ENCODE measurements around the gene VSTM4.

VSTM4 gene

DNA sequence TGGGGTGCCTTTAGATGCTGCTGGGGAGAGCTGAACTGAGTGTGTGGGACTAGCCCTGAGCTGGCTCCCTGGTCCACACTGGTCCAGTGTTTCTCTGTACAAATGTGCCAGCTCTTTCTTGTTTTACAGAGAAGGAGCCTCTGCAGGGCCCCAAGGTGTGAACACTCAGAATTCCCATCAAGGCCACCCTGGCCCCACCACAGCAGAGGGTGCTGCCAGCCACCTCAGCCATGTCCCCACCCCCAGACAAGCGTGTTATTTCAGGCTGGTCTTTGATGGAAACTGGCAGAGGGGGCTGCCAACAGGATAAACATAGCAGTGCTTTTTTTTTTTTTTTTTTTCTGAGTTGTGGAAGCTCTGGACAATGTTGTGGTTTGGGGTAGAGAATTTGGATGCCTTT lies 107.2 kb downstream of the VSTM4 start:
- in situ Hi-C loops (cut with MboI; ENCODE audit: low pct_unique_long_range_greater_than_20kb, low sequenced_read_pairs, unreplicated experiment): no loop called here

DNA sequence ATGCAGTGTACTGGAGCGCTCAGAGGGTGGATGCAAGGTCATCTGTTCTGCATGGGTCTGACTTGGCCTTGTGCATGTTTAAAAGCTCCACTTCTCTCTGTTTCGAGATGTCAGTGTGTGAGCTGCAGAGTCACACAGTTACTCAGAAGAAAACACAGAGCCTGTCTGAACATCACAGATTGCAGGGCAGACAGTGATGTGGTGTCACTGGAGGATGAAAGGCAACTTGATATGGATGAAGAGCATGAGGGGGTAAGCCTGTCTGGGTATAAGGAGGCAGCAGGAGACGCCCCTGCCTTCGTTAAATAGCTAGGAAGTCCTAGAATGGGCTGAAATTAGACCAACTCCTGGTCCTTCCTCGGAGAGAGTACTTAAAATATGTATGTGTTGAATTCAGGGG lies 108.2 kb downstream of the VSTM4 start:
- no peak for DNase-seq (ENCODE audit: low spot score)
- TF ChIP-seq, protein P1, sequence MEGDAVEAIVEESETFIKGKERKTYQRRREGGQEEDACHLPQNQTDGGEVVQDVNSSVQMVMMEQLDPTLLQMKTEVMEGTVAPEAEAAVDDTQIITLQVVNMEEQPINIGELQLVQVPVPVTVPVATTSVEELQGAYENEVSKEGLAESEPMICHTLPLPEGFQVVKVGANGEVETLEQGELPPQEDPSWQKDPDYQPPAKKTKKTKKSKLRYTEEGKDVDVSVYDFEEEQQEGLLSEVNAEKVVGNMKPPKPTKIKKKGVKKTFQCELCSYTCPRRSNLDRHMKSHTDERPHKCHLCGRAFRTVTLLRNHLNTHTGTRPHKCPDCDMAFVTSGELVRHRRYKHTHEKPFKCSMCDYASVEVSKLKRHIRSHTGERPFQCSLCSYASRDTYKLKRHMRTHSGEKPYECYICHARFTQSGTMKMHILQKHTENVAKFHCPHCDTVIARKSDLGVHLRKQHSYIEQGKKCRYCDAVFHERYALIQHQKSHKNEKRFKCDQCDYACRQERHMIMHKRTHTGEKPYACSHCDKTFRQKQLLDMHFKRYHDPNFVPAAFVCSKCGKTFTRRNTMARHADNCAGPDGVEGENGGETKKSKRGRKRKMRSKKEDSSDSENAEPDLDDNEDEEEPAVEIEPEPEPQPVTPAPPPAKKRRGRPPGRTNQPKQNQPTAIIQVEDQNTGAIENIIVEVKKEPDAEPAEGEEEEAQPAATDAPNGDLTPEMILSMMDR (IDR thresholded peaks at IDR 0.05; ENCODE audit: extremely low read depth, insufficient read depth, missing control alignments): no peak
- in situ Hi-C loops (cut with MboI; ENCODE audit: low pct_unique_long_range_greater_than_20kb, low sequenced_read_pairs, unreplicated experiment): no loop called here

More for the DNA sequence above, 107.2 kb downstream of the VSTM4 start:
- TF ChIP-seq, protein P1 (IDR thresholded peaks at IDR 0.05; ENCODE audit: extremely low read depth, insufficient read depth, missing control alignments): no peak
- DNase-seq (ENCODE audit: low spot score): no peak

DNA sequence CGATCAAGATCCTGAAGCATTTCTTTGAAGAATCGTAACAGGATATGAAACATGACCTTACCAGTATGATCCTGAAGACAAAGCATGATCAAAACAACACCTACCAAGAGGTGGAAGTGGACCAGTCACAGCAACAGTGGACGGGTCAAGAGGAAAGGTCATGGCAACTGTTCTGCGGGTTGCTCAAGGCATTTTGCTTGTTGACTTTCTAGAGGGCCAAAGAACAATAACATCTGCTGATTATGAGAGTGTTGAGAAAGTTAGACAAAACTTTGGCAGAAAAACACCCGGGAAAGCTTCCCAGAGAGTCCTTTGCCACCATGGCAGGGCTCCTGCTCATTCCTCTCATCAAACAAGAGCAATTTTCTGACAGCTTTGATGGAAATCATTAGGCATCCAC lies 110.1 kb downstream of the VSTM4 start:
- DNase-seq (ENCODE audit: low spot score): no peak
- in situ Hi-C loops (cut with MboI; ENCODE audit: low pct_unique_long_range_greater_than_20kb, low sequenced_read_pairs, unreplicated experiment): no loop called here
- TF ChIP-seq, protein P1 (IDR thresholded peaks at IDR 0.05; ENCODE audit: extremely low read depth, insufficient read depth, missing control alignments): no peak

DNA sequence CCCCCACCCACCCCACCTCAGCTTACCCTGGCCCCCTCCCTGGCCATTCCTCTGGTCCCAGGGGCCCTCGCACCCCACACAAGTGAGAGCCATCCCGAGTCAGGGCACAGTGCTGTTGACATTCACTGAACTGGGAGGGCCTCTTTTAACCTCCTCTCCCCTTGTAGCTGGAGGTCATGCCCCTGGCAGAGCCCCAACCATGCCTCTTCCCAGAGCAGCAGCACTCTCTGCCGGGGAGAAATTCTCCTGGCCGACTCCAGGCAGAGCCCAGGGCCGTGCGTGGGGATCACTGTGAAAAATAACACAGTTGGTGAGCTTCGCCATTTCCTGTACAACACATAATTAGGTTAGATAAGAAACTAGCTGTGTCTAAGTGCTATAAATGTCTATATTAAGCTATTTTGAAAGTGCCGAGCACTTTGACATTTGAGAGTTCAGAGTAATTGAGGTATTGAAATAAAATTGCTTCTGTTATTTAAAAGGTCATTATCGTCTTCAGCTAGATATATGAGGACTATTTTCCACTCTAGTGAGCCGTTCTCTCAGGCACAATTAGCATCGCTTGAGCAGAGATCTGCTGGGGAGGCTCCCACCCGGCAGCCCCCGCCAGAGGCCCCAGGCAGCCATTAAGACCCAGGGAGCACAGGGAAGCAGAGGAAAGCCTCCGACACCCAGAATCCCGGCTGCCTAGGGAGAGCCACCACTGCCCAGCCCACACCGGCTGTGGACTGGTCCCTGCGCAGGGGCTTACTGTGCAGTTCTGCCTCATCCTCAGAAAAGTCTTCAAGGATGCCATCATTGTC lies 113.3 kb downstream of the VSTM4 start:
- DNase-seq (ENCODE audit: low spot score): no peak
- in situ Hi-C loops (cut with MboI; ENCODE audit: low pct_unique_long_range_greater_than_20kb, low sequenced_read_pairs, unreplicated experiment): no loop called here
- TF ChIP-seq, protein P1 (IDR thresholded peaks at IDR 0.05; ENCODE audit: extremely low read depth, insufficient read depth, missing control alignments): no peak

DNA sequence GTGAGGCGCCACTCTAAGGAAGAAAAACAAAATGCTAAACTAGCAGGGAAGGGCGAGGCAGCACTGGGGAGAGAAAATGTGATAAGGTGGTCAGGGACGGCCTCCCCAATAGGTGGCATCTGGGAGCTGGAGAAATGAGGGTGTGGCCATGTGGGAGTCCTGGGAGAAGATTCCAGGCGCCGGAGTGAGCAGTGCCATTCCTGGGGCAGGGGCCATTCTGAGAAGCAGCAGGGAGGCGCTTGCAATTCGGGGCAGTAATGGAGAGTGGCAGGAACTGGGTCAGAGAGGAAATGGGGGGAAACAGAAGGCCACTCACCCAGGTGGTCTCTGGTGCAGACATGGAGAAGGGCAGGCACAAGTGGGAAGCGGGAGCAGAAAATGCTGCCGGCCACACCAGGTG lies 113.9 kb downstream of the VSTM4 start:
- in situ Hi-C loops (cut with MboI; ENCODE audit: low pct_unique_long_range_greater_than_20kb, low sequenced_read_pairs, unreplicated experiment): no loop called here
- DNase-seq (ENCODE audit: low spot score): no peak
- TF ChIP-seq, protein P1 (IDR thresholded peaks at IDR 0.05; ENCODE audit: extremely low read depth, insufficient read depth, missing control alignments): no peak

DNA sequence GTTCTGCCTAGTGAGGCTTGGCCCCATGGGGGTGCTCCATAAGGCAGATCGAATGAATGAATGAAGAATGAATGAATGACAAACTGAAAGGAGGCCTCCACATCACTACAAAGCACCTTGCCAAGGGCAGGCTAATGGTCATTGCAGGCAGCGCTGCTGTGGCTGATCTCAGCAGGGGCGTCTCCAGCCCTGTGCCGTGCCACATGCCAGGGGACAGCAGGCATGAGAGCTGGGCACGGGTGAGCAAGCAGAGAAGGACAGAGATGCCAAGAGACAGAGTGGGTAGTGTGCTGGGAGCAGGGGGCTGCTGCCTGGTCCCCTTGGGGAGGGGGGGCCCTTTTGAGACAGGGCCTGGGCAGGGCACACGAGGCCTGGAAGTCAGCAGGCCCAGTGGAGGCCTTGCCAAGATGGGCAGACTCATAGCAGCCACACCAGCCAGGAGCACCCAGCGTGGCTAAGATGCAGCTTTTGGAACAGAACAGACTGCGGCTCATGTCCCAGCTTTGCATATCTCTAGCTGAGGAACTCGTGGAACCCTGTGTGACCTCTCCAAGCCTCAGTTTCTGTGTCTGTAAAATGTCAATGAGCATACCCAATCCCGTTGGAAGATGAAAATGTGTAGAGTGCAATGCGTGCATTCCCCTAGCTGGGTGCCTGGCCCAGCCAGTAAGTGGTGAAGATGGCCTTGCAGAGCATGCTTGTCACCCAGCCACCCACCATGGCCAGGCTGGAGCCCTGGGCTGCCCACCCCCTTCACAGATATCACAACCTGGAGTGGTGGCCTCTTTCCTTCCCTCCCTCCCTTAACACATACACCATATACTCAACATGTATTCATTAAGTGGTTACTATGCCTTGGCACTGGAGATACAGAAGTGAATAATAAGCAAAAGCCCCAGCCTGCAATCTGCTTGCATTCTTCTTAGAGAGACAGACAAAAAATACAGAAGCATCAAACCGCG lies 114.6 kb downstream of the VSTM4 start:
- DNase-seq (ENCODE audit: low spot score): no peak
- in situ Hi-C loops (cut with MboI; ENCODE audit: low pct_unique_long_range_greater_than_20kb, low sequenced_read_pairs, unreplicated experiment): no loop called here
- TF ChIP-seq, protein P1 (IDR thresholded peaks at IDR 0.05; ENCODE audit: extremely low read depth, insufficient read depth, missing control alignments): no peak

All from GM13977 (cell line).